ELF-1 (cell line): Measurements from ENCODE around the gene GLDN.
"Not testable (repeated sequence)": the region's sequence is repeated elsewhere in the genome, so short reads cannot be mapped to it uniquely, and the experiment has no call there.

Experiments
- DNase-seq: peaks from one replicate; pipeline ENCODE4 v3.0.0-alpha.2; 2016; ENCODE audit warnings: low read depth, low spot score

Gene GLDN

DNA sequence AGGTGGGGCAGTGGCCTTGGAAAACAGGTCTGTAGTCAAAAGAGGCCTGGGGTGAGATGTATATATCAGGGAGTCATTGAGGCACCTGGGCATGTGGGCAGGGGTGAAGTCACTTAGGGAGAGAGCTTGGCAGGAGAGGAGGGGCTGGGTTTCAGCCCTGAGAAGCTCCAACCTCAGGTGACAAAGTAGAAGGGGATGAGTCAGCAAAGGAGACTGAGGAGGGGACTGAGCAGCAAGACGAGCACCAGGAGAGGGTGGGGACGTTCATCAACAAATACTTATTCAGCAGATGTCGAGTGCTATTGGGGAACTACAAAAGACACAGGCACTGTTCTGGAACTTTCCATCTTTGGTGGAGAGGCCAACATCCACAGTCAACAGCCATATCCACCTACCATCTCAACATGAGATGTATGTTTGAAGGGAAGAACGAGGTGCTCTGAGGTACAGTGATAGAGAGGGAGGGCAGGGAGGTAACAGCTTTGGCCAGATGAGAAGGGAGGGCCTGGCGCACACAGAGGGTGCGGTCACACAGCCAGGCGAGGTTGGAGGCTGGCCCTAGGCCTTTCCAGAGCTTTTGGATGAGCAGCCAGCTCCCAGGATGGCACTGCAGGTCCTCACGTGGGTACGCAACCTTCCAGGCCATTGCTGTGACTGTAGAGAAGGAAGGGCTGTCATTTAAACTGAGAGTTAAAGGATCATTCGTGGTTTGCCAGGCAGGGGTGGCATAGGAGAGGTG is 45.7 kb downstream of the GLDN start:
- no peak for DNase-seq

DNA sequence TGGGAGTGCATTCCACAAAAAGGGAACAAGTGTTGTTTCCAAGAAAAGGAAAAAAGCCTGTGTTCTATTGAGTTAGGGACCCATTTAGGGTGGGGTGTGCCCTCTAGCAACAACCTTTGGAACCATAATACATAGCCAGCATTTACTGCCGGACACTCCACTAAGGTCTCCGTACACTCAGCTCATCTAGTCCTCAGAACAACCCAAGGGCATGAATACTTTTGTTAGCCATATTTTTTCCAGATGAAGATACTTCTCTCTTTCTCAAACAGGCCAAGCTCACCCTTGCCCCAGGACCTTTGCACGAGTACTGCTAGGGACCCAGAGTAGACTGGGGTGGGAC is 46.2 kb downstream of the GLDN start:
- DNase-seq: no peak

DNA sequence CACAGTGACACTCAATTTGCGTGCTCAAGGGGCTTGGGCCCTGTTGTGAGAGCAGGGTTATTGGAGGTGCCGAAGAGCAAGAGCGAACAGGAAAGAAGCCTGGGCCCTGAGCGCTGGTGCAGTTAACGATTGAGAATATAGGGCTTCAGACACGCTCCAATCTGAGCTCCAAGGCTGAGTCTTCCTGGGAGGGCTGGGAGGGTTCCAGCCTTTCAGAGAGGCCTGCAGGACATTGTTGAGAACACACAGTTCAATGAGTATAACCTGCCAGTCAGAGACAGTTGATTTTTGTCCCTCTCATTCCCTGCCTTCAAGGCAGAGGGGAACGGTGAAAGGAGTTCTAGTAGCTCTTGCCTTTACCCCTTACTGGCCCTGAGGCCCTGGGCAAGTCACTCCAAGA is 47.3 kb downstream of the GLDN start:
- DNase-seq: no peak

DNA sequence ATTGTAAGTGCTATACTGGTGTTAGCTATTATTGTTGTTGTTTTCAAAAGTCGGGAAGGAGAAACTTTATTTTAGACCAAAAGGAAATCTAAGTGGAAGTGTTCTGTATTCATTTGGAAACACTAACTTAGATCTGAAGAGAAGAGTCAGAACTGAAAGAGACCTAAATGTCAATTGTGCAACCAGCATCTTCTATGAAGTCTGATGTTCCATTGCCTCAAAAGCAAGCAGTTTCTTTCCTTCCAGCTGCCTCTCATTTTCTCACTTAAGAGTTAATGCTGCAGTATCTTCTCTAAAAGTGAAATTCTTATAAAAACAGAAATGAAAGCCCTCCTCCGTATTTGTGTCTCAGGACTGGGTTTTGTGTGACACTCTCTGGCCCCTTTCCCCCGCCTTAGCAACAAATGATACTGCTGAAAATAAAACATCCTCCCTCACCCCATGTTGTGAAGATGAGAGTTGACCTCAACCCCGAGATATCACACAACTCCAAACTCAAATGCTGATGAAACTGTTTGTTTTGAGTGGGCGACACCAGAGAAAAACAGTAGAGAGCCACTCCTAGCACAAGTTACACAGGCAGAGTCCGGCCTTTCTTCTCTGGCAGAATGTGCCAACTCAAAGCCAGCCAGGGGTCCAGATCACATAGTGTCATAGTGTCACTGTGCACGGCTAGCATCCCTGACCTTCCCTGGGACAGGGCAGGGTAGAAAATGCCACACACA is 48.9 kb downstream of the GLDN start:
- DNase-seq: no peak

DNA sequence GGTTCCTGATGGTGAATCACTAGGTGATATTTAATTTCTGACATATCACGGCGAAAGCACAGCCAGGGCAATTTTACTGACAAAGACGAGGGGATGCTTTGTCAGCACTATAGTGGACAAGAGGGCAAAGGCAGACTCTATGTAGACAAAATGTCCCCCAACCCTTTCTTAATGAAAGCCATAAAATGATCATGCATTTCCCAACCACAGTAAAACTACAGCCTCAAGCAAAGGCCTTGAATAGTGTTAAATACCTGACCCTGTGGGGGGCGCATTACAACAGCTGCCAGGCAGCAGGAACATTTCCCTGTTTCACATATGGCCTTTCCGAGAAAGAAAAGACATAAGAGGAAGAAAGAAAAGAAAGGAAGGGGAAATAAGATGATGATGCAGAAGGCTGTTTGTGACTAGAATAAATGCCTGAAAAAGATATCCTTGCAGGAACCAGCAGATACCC is 49.5 kb downstream of the GLDN start:
- DNase-seq: peak; percentile 77

DNA sequence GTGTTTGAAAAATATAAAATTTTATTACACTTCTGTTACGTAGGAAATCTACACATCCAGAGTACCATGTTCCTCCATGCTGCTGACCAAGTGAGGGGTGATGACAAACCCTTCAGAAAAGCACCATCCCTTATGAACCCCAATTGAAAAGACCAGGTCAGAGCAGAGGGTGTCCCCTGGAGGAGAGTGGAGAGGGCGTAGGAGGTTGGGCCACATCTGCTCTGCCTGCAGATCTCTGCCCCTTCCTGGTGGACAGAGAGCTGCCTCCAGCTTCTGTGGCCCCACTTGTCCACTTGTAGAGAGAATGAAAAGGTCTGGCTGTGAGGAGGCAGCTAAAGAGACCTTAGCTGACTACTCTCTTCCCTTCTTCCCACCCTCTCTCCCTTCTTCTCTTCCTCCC is 55.5 kb downstream of the GLDN start:
- DNase-seq: no peak

DNA sequence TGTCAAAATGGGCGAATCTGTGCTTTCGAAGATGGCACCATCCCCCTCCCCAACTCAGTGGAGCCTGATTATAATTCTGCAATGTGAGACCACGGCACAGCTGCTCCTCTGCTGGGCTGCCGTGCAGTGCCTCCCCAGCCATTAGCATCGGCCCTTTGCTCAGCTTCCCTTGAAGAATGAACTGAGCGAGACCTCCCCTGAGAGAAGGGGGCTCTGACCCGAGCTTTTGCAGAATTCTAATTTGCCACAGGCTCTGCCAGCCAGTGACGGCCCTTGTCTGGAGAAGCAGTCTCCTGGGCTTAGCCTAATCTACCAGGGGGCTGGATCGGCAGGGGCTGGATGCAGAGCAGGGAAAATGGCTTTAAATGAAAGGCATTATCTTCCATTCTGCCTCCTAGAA is 57.2 kb downstream of the GLDN start:
- DNase-seq: no peak

DNA sequence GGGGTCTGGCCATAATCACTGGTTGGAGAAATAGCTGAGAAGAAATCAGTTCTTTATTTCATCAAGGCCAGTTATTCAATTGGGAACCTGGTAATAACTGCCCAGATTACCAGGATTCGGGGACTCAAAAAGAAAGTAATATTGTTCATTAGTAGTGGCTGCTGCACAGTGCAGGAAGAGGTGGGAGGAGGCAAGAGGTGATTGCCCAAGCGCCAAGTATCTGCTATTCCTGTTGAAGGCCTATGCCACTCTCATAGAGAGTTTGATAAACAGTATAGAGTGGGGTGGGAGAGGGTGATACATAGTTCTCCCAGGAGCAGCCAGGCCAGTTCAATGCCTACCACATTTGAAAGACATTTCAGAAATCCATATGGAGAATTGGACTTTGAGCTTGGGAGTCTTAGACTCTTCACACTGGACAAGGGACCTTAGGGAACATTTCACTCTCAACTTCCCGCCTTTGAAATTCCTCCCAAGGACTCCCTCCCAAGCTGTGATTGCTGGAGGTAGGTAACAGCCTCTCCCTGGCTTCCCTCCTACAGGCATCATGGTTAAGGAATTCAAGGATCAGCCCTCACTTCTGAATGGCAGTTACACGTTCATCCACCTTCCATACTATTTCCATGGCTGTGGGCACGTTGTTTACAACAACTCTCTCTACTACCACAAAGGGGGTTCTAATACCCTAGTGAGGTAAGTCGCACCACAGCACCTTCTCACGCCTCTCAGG is 59.8 kb downstream of the GLDN start:
- DNase-seq: no peak

DNA sequence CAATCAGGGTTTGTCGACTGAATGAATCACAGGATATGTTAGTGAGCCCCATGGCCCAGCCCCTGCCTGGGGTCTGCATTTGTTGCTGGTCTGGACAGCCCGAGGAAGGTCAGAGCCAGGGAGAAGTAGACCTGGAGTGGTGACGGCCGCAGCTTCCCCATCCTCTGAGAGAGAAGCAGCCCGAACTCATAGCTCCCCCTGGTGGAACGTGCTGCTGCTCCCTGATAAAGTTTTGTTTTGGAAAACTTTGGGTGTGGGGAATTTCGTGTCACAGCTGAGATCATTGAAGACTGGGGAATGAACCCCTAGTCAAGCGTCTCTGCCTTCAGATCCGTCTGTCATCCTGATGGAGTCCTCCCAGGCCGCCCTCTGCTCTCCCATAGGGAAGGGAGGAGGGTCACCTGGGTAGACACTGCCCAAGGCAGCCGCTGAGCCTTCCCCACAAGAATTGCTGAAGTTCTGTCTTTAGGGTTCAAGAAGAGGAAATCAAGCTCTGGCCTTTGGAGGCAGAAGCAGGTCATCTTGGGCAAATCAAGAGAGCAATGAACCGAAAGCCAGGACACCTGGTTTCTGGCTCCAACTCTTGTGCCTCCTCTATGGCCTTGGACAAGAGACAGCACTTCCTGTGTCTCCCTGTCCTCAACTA is 60.5 kb downstream of the GLDN start:
- peak; percentile 70 for DNase-seq

DNA sequence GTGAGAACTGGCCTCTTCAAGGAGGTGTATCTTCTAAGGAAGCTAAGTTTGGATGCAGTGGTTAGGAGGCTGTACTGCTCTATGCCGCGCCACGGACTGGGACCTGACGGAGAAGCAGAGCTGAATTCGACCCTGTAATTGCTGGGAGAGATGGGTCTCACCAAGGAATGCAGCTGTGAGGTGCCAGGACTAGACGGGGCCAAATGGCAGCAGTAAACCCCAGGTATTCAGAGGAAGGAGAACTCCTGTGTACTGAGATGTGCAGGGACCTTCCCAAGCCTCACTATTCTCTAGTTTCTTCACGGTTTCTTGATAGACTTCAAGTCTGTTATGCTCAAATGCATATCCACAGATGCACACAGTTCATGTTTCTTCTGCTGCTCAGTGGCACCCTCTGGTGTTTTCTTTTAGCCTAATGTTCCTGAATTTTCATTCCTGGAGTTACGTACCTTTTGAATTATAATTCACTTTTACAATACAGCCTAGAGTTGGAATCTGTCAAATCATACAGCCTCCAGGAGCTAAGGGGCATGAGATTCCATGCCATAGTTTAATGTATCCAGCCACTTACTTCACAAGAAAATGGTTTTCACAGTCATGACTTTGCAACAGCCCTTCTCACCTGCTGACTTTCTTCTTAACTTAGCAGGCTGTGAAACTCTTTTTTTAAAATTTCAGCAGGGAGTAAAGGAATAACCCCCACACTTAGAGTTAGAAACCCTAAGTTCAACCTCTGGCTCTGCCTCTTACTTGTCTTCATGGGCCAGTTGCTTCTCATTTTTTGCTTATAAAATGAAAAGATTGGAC is 61.8 kb downstream of the GLDN start:
- no peak for DNase-seq

DNA sequence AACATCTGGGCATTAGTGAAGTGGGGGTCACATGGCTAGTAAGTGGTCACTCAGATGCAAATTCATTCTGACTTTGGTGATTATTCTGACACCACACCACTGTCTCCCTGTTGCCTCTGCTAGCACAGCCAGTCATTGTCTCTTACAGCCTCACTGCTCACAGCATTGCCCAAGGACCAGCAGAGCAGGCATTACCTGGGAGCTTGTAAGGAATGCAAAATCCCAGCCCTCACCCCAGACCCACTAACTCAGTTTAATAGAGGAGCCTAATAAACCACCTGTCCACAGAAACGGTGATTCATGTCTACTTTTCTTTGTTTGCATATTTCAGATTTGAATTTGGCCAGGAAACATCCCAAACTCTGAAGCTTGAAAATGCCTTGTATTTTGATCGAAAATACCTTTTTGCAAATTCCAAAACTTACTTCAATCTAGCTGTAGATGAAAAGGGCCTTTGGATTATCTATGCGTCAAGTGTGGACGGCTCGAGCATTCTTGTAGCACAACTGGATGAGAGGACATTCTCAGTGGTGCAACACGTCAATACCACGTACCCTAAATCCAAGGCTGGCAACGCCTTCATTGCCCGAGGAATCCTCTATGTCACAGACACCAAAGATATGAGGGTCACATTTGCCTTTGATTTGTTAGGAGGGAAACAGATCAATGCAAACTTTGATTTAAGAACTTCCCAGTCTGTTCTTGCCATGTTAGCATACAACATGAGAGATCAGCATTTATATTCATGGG is 62.7 kb downstream of the GLDN start:
- DNase-seq: no peak

DNA sequence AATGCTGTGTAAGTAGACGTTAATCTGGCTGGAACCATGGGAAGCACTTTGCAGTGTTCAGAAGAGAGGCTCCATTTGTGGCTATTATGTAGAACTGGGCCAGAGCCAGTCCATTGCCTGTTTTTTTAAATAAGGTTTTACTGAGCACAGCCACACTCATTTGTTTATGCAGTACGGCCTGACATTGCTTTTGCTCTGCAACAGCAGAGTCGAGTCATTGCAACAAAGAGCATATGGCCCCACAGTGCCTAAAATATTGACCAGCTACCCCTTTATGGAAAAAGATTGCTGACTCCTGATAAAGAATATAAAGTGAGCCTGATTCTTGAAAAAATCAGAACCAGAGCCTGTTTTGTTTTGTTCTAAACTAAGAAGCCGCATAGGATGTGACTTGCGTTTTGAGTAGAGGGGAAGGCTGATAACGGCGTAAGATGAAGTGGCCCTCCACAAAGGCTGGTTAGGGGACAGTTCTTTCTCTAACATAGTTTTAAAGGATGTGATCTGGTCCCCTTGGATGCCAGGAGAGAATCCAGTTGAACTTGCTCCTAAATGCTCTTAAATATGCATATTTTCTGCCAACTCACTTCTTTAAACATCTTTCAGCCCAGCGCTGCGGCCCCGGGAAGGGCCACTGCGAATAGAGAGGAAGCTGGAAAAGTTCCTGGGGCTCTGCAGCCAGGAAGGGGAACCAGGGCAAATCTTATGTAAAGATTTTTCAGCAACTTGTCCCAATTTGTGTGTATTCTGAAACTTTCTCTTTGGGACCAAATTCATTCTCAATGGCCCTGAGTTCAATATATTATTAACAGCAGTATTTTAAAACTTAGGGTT is 64.5 kb downstream of the GLDN start:
- DNase-seq: no peak

DNA sequence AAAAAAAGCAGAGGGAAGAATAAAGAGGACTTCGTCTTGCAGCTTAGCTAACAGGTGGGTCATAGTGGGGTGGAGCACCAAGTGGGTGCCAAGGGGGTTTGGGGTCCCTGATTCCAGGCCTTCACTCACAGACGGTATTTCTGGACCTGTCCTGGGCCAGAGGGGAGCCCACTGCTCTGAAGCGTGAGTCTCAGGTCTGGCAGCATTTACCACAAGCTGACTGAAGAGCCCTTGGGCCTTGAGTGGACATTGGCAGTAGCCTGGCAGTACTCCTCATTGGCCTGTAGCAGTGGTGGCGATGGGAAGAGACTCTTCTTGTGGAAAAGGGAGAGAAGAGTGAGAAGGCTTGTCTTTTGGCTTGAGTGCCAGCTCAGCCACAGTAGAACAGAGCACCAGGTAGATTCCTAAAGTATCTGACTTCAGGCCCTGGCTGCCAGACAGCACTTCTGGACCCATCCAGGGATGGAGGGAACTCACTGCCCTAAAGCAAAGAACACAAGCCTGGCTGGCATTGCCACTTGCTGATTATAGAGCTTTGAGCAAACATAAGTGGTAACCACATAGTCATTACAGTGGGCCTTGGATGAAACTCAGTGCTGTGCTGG is 72.9 kb downstream of the GLDN start:
- no peak for DNase-seq

DNA sequence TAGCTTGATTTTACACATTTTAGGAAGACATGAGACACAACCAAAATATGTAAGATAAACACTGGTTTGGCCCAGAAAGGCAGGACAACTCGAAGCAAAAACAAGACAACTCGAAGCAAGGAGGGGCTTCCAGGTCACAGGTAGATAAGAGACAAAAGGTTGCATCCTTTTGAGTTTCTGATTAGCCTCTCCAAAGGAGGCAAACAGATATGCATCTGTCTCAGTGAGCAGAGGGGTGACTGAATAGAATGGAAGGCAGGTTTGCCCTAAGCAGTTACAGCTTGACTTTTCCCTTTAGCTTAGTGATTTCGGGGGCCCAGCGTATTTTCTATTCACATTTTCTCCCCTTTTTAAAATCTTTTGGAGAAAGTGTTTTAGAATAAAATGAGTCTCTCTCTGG is 74.7 kb downstream of the GLDN start:
- no peak for DNase-seq

DNA sequence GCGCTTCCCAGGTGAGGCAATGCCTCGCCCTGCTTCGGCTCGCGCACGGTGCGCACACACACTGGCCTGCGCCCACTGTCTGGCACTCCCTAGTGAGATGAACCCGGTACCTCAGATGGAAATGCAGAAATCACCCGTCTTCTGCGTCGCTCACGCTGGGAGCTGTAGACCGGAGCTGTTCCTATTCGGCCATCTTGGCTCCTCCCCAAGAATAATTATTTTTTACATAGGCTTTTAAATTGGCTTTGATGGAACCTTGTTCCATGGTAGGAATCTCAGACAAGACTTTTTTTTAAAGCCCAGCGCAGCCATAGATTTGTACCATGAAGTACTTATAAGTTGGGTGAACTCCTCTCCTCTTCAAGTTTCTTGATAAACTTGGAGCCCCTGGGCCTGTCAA is 81.6 kb downstream of the GLDN start:
- not testable (repeated sequence) for DNase-seq

DNA sequence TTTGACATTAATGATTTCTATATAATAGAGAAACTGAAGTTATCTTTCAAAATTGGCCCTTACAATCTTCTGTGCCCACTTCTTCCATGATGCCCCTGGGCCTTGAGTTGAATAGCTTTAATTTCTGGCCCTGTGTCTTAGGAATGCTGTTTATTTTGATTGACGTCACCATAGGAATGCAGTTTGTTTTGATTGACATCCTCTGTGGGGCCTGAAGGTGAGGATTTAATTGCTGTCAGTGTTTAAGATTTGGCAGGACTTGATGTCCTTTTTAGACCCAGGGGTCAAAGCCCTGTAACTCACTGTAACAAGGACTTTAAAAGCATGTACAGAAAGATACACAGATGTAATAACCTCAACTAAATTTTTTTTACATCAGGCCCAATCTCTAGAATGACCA is 83.3 kb downstream of the GLDN start:
- peak; percentile 46 for DNase-seq

DNA sequence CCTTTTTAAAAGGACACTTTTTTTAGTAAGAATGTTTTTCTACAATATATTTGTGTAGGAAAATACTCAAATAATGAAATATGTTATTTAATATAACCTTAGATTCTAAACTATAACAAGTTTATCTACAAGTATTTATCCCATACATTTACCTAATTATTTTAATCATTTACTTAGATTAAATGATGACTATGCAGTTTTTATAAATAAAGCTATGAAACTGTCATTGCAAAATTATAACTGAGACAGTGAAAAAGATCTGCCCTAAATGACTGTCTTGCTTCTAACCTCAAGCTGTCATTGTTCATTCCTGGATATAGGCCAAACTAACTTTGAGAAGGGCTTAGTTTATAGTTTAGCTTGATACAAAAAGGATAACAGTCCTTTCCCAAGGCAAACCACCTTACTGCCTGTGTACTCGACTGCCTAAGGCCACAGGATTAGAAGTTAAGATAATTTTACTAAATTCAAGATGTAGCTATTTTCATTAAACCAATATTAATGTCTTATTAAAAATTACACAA is 84.1 kb downstream of the GLDN start:
- no peak for DNase-seq

DNA sequence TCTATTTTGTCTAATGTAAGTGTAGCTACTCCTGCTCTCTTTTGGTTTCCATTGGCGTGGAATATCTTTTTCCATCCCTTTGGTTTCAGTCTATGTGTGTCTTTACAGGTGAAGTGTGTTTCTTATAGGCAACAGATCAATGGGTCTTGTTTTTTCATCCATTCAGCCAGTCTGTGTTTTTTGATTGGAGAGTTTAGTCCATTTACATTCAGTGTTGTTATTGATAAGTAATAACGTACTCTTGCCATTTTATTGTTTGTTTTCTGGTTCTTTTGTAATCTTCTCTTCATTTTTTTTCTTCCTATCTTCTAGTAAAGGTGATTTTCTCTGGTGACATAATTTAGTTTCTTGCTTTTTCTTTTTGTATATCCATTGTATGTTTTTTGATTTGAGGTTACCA is 97.1 kb downstream of the GLDN start:
- DNase-seq: no peak

DNA sequence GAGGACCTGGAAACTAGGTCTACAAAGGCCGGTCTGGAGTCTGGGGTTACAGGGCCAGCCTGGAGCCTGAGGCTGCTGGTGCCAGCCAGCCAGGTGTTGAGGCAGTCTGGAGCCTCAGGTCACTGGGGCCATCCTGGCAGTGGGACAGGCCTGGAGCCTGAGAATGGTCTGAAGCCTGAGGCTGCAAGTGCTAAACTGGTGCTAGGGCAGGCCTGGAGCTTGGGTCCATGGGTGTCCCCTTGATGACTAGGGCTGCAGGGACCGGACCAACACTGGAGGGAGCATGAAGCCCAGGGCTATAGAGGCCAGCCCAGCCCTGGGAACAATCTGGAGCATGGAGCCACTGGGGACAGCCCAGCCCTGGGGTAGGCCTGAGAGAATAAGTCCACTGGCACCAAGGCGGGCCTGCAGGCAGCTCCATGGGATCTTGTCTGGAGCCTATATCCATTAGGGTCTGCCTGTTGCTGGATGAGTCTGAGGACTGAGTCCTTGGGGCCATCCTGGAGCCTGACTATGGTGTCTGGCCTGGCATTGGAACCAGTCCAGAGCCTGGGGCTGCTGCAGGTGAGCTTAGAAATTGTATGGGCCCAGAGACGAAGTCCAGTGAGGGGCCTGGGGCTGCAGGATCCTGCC is 101.9 kb downstream of the GLDN start:
- DNase-seq: no peak
